ENCODE data around the gene ORC1. TPM values are rescaled to one million over a fixed set of nuclear protein-coding genes. Genes with fewer than 3 reads are reported as not detected.
A peak's percentile ranks its signal among the peaks of the same experiment; 100 is the strongest.

The ORC1 gene
- total RNA-seq, 2 donors from 2014 or later: 2.2 to 3.3 TPM

GRCh38 chr1:52355436-52355835 is 48.8 kb downstream of the ORC1 start:
- no peak for DNase-seq (ENCODE audit: low spot score)
- 91% methylated on average over 8 of the region's 8 CpGs for WGBS
- H3K27me3 ChIP-seq (replicated peaks; ENCODE audit: insufficient read depth): no peaks in the 10 kb centered on the region
- TF ChIP-seq POLR2AphosphoS5 (IDR thresholded peaks at IDR 0.05) (no peak), POLR2A (IDR thresholded peaks at IDR 0.05) (no peak)
- TF ChIP-seq, protein P1, sequence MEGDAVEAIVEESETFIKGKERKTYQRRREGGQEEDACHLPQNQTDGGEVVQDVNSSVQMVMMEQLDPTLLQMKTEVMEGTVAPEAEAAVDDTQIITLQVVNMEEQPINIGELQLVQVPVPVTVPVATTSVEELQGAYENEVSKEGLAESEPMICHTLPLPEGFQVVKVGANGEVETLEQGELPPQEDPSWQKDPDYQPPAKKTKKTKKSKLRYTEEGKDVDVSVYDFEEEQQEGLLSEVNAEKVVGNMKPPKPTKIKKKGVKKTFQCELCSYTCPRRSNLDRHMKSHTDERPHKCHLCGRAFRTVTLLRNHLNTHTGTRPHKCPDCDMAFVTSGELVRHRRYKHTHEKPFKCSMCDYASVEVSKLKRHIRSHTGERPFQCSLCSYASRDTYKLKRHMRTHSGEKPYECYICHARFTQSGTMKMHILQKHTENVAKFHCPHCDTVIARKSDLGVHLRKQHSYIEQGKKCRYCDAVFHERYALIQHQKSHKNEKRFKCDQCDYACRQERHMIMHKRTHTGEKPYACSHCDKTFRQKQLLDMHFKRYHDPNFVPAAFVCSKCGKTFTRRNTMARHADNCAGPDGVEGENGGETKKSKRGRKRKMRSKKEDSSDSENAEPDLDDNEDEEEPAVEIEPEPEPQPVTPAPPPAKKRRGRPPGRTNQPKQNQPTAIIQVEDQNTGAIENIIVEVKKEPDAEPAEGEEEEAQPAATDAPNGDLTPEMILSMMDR (IDR thresholded peaks at IDR 0.05): no peak
- peaks cover 47 to 53% of the 10 kb centered on the region in 2 donors for H3K36me3 ChIP-seq
- no peaks in the 10 kb centered on the region for H3K4me1 ChIP-seq (replicated peaks)
- intact Hi-C loops (cut with DNase I): no loop called here
- H3K4me3 ChIP-seq: no peak overlapping the region
- no peaks in the 10 kb centered on the region for H3K9me3 ChIP-seq
- no peak overlapping the region for H3K27ac ChIP-seq

DNA sequence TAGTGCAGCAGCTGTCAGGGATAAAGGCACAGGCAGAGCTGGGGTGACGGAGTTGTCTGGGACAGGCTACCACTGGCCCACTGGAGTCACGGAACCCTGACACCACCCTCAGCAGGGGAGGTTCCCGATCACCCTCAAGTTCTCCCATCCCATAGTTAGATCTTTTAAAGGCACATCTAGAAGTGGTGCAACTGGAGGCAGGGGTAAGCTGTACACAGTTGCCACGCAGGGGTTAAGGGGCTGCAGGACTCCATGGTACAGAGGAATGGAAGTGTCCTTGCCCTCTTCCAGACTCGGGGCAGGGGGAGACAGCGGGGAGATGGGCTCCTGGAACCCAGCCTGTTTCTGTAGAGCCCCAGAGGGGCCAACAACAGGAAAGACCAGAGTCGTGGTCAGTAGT is 51.5 kb downstream of the ORC1 start:
- intact Hi-C loops (cut with DNase I): no loop called here
- 91% methylated on average over 7 of the region's 7 CpGs for WGBS
- Histone ChIP-seq H3K36me3 (peaks cover 20 to 25% of the 10 kb centered on the region in 2 donors), H3K27ac (no peak overlapping the region), H3K4me3 (no peak overlapping the region), H3K27me3 (replicated peaks; ENCODE audit: insufficient read depth) (no peaks in the 10 kb centered on the region), H3K9me3 (no peaks in the 10 kb centered on the region), H3K4me1 (replicated peaks) (no peaks in the 10 kb centered on the region)
- no peak for TF ChIP-seq POLR2A (IDR thresholded peaks at IDR 0.05)
- TF ChIP-seq, protein P1 (IDR thresholded peaks at IDR 0.05): no peak
- no peak for TF ChIP-seq POLR2AphosphoS5 (IDR thresholded peaks at IDR 0.05)
- DNase-seq (ENCODE audit: low spot score): no peak

DNA sequence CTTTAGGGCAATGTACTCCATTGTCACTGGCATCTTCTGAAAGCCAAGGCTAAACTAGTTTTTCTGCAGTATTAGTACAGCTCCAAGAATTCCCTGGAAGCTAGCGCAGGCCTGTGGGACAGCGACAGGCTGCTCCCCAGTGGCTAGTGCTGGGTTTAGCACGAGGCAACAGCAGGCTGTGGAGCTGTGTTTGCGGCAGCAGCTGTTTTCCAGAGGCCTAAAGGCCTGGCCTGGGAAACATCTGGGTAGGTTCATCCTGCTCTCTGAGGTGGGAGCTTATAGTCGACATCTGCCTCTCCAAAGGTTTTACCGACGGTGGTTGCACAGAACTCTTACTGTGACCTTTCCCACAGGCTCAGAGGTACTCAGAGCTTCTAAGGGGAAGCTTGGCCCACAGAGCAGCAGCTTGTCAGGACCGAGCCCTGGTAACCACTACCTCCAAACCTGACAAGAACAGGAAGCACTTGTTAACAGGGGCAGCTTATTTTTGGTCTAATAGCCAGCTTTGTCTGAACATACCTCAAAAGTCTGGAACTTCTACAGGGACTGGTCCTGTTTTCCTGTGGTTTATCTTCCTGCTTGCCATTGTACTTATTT is 55.4 kb downstream of the ORC1 start:
- no peaks in the 10 kb centered on the region for H3K27me3 ChIP-seq (replicated peaks; ENCODE audit: insufficient read depth)
- peak; percentile 17 for DNase-seq (ENCODE audit: low spot score)
- TF ChIP-seq, protein P1 (IDR thresholded peaks at IDR 0.05): peak in 2 of 4 experiments; percentile 20 to 24
- no peak for TF ChIP-seq POLR2A (IDR thresholded peaks at IDR 0.05)
- H3K36me3 ChIP-seq: peaks cover 8 to 9% of the 10 kb centered on the region in 2 donors
- WGBS: 35% methylated on average over 8 of the region's 8 CpGs
- H3K4me3 ChIP-seq: no peak overlapping the region
- no peaks in the 10 kb centered on the region for H3K4me1 ChIP-seq (replicated peaks)
- no peaks in the 10 kb centered on the region for H3K9me3 ChIP-seq
- no peak overlapping the region for H3K27ac ChIP-seq
- intact Hi-C loops (cut with DNase I): no loop called here

DNA sequence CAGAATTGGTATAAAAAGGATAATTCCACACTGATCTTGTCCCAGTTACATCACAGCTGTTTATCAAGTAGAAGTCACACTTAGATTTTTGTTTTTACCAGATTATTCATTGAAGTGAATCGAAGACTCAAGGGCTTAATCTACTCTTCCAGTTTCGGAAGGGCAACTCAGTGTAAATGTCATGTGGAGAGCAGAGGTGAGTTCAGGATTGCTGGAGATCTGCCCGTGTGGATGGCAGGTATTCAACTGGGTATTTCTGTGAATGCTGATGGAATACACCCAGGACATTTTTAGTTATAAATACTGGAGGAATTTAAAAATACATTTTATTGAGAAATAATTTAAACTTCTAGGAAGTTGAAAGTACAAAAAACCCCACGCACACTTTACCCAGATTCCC is 57.6 kb downstream of the ORC1 start:
- H3K9me3 ChIP-seq: no peaks in the 10 kb centered on the region
- H3K4me3 ChIP-seq: no peak overlapping the region
- H3K27ac ChIP-seq: no peak overlapping the region
- WGBS: 87% methylated on average over 4 of the region's 4 CpGs
- TF ChIP-seq POLR2A (IDR thresholded peaks at IDR 0.05) (no peak), POLR2AphosphoS5 (IDR thresholded peaks at IDR 0.05) (no peak)
- TF ChIP-seq, protein P1 (IDR thresholded peaks at IDR 0.05): no peak
- DNase-seq (ENCODE audit: low spot score): no peak
- intact Hi-C loops (cut with DNase I): no loop called here
- no peaks in the 10 kb centered on the region for H3K27me3 ChIP-seq (replicated peaks; ENCODE audit: insufficient read depth)
- no peaks in the 10 kb centered on the region for H3K36me3 ChIP-seq
- no peaks in the 10 kb centered on the region for H3K4me1 ChIP-seq (replicated peaks)

DNA sequence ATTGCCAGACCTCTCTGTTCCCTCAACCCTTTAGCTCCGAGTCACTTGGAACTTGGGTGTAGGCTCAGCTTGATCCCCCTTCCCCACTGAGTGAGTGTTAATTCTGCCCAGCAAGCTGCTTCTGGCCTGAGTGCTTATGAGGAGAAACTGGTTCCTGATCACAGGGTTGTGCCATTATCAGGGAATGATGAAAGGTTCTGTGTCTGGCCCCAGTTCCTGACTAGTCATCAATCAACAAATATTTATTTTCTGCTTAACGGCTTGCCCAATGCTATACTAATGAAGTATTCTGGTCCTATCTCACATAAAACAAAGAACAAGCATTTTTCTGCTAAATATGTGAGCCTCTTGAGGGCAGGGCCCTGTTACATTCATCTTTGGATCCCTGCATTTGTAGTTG is 59.0 kb downstream of the ORC1 start:
- H3K4me1 ChIP-seq (replicated peaks): no peaks in the 10 kb centered on the region
- WGBS: 42% methylated on average over 2 of the region's 2 CpGs

More for the DNA sequence above, 59.0 kb downstream of the ORC1 start:
- TF ChIP-seq POLR2AphosphoS5 (IDR thresholded peaks at IDR 0.05): no peak
- TF ChIP-seq, protein P1 (IDR thresholded peaks at IDR 0.05): no peak
- no peak for TF ChIP-seq POLR2A (IDR thresholded peaks at IDR 0.05)
- H3K4me3 ChIP-seq: no peak overlapping the region
- intact Hi-C loops (cut with DNase I): no loop called here
- H3K27ac ChIP-seq: no peak overlapping the region
- no peaks in the 10 kb centered on the region for H3K36me3 ChIP-seq
- DNase-seq (ENCODE audit: low spot score): no peak
- H3K9me3 ChIP-seq: no peaks in the 10 kb centered on the region
- no peaks in the 10 kb centered on the region for H3K27me3 ChIP-seq (replicated peaks; ENCODE audit: insufficient read depth)
